H9 (cell line): ENCODE measurements around the gene DYNC2H1. TPM values are rescaled to one million over a fixed set of nuclear protein-coding genes. Genes with fewer than 3 reads are reported as not detected.
"Not testable (repeated sequence)": the region's sequence is repeated elsewhere in the genome, so short reads cannot be mapped to it uniquely, and the experiment has no call there.

Experiments
- DNase-seq: peaks from one replicate; pipeline ENCODE4 v3.0.0-alpha.2; 2017
- H2AFZ ChIP-seq: one replicate; pipeline ENCODE4 v1.6.1; 2013; ENCODE audit warnings: mild to moderate bottlenecking, low read length, control low read depth, moderate library complexity
- H2AK5ac ChIP-seq: 2 replicates; pipeline ENCODE4 v1.6.1; 2013; ENCODE audit warnings: low read length, control low read depth, mixed read lengths; ENCODE audit not compliant: insufficient read length
- H2BK120ac ChIP-seq: one replicate; pipeline ENCODE4 v1.6.1; 2013; ENCODE audit warnings: low read depth, mild to moderate bottlenecking, low read length, control low read depth, inconsistent platforms; ENCODE audit not compliant: poor library complexity, severe bottlenecking
- H2BK12ac ChIP-seq: 2 replicates; pipeline ENCODE4 v1.6.1; 2013; ENCODE audit warnings: low read length, control low read depth, mixed read lengths, low read depth; ENCODE audit not compliant: insufficient read length
- H2BK15ac ChIP-seq: 2 replicates; pipeline ENCODE4 v1.6.1; 2013; ENCODE audit warnings: low read depth, low read length, control low read depth
- H2BK20ac ChIP-seq: one replicate; pipeline ENCODE4 v1.6.1; 2013; ENCODE audit warnings: low read depth, mild to moderate bottlenecking, low read length, control low read depth, inconsistent platforms; ENCODE audit not compliant: poor library complexity, severe bottlenecking
- H2BK5ac ChIP-seq: 2 replicates; pipeline ENCODE4 v1.6.1; 2013; ENCODE audit warnings: low read length, control low read depth, mixed read lengths; ENCODE audit not compliant: insufficient read length
- H3K14ac ChIP-seq: 2 replicates; pipeline ENCODE4 v1.6.1; 2013; ENCODE audit warnings: low read length, control low read depth; ENCODE audit not compliant: insufficient read depth
- H3K18ac ChIP-seq: 2 replicates; pipeline ENCODE4 v1.6.1; 2013; ENCODE audit warnings: low read depth, mild to moderate bottlenecking, mixed read lengths, low read length, control low read depth; ENCODE audit not compliant: insufficient read length
- H3K23ac ChIP-seq: 2 replicates; pipeline ENCODE4 v1.6.1; 2013; ENCODE audit warnings: low read length, control low read depth, mixed read lengths, low read depth; ENCODE audit not compliant: insufficient read length
- H3K23me2 ChIP-seq: 2 replicates; pipeline ENCODE4 v1.6.1; 2013; ENCODE audit warnings: low read depth, mild to moderate bottlenecking, mixed read lengths, low read length, control low read depth; ENCODE audit not compliant: insufficient read length, poor library complexity, severe bottlenecking
- H3K27ac ChIP-seq: 2 replicates; pipeline ENCODE4 v1.5.1; 2013; ENCODE audit warnings: low read length, control low read depth, mixed read lengths, low read depth; ENCODE audit not compliant: insufficient read length
- H3K27me3 ChIP-seq: 2 replicates; pipeline ENCODE4 v1.6.1; 2013; ENCODE audit warnings: low read length, control low read depth, inconsistent platforms; ENCODE audit not compliant: insufficient read depth
- H3K4ac ChIP-seq: 2 replicates; pipeline ENCODE4 v1.6.1; 2013; ENCODE audit warnings: low read depth, mild to moderate bottlenecking, control low read depth, inconsistent platforms, low read length, moderate library complexity
- H3K4me1 ChIP-seq: 2 replicates; pipeline ENCODE4 v1.6.1; 2013; ENCODE audit warnings: low read length, control low read depth, inconsistent platforms; ENCODE audit not compliant: insufficient read depth
- H3K4me2 ChIP-seq: 2 replicates; pipeline ENCODE4 v1.6.1; 2013; ENCODE audit warnings: low read length, control low read depth, mixed read lengths; ENCODE audit not compliant: insufficient read length, insufficient read depth
- H3K56ac ChIP-seq: 2 replicates; pipeline ENCODE4 v1.6.1; 2013; ENCODE audit warnings: low read depth, mild to moderate bottlenecking, mixed read lengths, low read length, control low read depth; ENCODE audit not compliant: insufficient read length
- H3K79me1 ChIP-seq: 2 replicates; pipeline ENCODE4 v1.6.1; 2013; ENCODE audit warnings: low read depth, mild to moderate bottlenecking, moderate library complexity, low read length, control low read depth, inconsistent platforms; ENCODE audit not compliant: insufficient read depth, poor library complexity, severe bottlenecking
- H3K79me2 ChIP-seq: 2 replicates; pipeline ENCODE4 v1.6.1; 2013; ENCODE audit warnings: low read length, control low read depth, inconsistent platforms; ENCODE audit not compliant: insufficient read depth
- H3K9ac ChIP-seq: 2 replicates; pipeline ENCODE4 v1.6.1; 2013; ENCODE audit warnings: low read length, control low read depth, mixed read lengths; ENCODE audit not compliant: insufficient read length; ENCODE audit errors: extremely low read depth
- H3K9me3 ChIP-seq: one replicate; pipeline ENCODE4 v1.6.1; 2013; ENCODE audit warnings: low read depth, low read length, inconsistent platforms; ENCODE audit not compliant: control insufficient read depth
- H3T11ph ChIP-seq: one replicate; pipeline ENCODE4 v1.6.1; 2013; ENCODE audit warnings: mild to moderate bottlenecking, low read length, control low read depth, inconsistent platforms
- H4K20me1 ChIP-seq: one replicate; pipeline ENCODE4 v1.6.1; 2013; ENCODE audit not compliant: control insufficient read depth, insufficient read length, insufficient read depth
- H4K5ac ChIP-seq: 2 replicates; pipeline ENCODE4 v1.6.1; 2013; ENCODE audit warnings: low read depth, mild to moderate bottlenecking, mixed read lengths, low read length, control low read depth; ENCODE audit not compliant: insufficient read length
- H4K8ac ChIP-seq: replicated peaks from 2 replicates; pipeline ENCODE4 v1.6.1; 2013; ENCODE audit warnings: low read length, control low read depth, mixed read lengths, low read depth; ENCODE audit not compliant: insufficient read length
- H4K91ac ChIP-seq: 2 replicates; pipeline ENCODE4 v1.6.1; 2013; ENCODE audit warnings: low read depth, mild to moderate bottlenecking, moderate library complexity, mixed read lengths, low read length, control low read depth; ENCODE audit not compliant: insufficient read length
- H3K27ac Mint-ChIP-seq, 3 experiments: 2 replicates in 2 of 3; 3 replicates in 1 of 3; pipeline ENCODE4 v1.8.0; 2020 to 2021; ENCODE audit warnings: mixed read lengths in 3 of 3, mild to moderate bottlenecking in 1 of 3, moderate library complexity in 1 of 3
- H3K27me3 Mint-ChIP-seq: 2 replicates; pipeline ENCODE4 v1.8.0; 2021; ENCODE audit warnings: low read depth, mild to moderate bottlenecking, moderate library complexity, mixed read lengths
- H3K36me3 Mint-ChIP-seq, 3 experiments: 2 replicates in 2 of 3; 3 replicates in 1 of 3; pipeline ENCODE4 v1.8.0; 2020 to 2021; ENCODE audit warnings: low read depth in 3 of 3, mixed read lengths in 3 of 3; ENCODE audit not compliant: insufficient read depth in 1 of 3
- H3K4me1 Mint-ChIP-seq, 2 experiments: 2 replicates each; pipeline ENCODE4 v1.8.0; 2020; ENCODE audit warnings: mixed read lengths in 2 of 2
- H3K4me3 Mint-ChIP-seq, 2 experiments: 2 replicates in 1 of 2; 3 replicates in 1 of 2; pipeline ENCODE4 v1.8.0; 2020 to 2021; ENCODE audit warnings: mild to moderate bottlenecking in 2 of 2, mixed read lengths in 2 of 2, moderate library complexity in 1 of 2
- H3K9me3 Mint-ChIP-seq, 2 experiments: 2 replicates in 1 of 2; 3 replicates in 1 of 2; pipeline ENCODE4 v1.8.0; 2020; ENCODE audit warnings: mild to moderate bottlenecking in 2 of 2, mixed read lengths in 2 of 2, moderate library complexity in 1 of 2
- WGBS: extraction: QIAGEN DNeasy Blood & Tissue Kit; methylation state at CpG from one replicate; pipeline ENCODE4 v1.1.7; 2013; ENCODE audit warnings: missing lambda C conversion rate, low lambda C conversion rate, mixed read lengths; ENCODE audit not compliant: insufficient read length; ENCODE audit errors: extremely low coverage; 5-methylcytosine and 5-hydroxymethylcytosine counted together
- total RNA-seq: library from RNA; stranded (reverse); gene quantifications from 2 replicates; pipeline ENCODE4 v1.2.1, GENCODE V29; 2021
- TF ChIP-seq, protein P1 (sequence below): fragments of 200-600 bp; sonication (generic); conservative IDR thresholded peaks from 3 replicates; pipeline ENCODE4 v1.8.0; 2021; ENCODE audit warnings: antibody characterized with exemption, mild to moderate bottlenecking

DYNC2H1 gene
- total RNA-seq, 1 experiment from 2014 or later, result 13.2 TPM

DNA sequence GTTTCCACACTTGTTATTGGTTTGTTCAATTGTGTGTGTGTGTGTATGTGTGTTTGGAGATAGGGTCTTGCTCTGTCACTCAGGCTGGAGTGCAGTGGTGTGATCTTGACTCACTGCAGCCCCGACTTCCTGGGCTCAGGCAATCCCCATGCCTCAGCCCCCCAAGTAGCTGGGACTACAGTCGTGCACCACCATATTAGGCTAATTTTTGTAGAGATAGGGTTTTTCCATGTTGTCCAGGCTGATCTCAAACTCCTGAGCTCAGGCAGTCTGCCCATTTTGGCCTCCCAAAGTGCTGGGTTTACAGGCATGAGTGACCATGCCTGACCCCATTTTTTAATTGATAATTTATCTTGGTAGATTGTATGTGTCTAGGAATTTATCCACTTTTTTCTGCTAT is 263.7 kb downstream of the DYNC2H1 start:
- no peaks in the 10 kb centered on the region for H3K23me2 ChIP-seq
- no peak overlapping the region for H3K9ac ChIP-seq
- no peak overlapping the region for H4K8ac ChIP-seq
- H3K14ac ChIP-seq, result no peak overlapping the region
- Mint-ChIP-seq H3K27ac (no peak overlapping the region), H3K36me3 (peaks cover 20 to 32% (median 29%) of the 10 kb centered on the region in 3 experiments), H3K4me1 (no peaks in the 10 kb centered on the region), H3K27me3 (no peaks in the 10 kb centered on the region), H3K9me3 (peaks cover 24 to 26% of the 10 kb centered on the region in 2 experiments), H3K4me3 (no peak overlapping the region)
- H2BK120ac ChIP-seq, result no peak overlapping the region
- DNase-seq, result no peak
- no peak overlapping the region for H3K56ac ChIP-seq
- H3K18ac ChIP-seq, result no peak overlapping the region
- no peak overlapping the region for H2BK5ac ChIP-seq
- H3K4me2 ChIP-seq, result no peak overlapping the region
- H3K9me3 ChIP-seq, result no peaks in the 10 kb centered on the region
- WGBS, result no CpG with 5 or more reads among the region's 2 CpGs
- no peaks in the 10 kb centered on the region for H3K79me2 ChIP-seq
- no peaks in the 10 kb centered on the region for H4K20me1 ChIP-seq
- TF ChIP-seq, protein P1, sequence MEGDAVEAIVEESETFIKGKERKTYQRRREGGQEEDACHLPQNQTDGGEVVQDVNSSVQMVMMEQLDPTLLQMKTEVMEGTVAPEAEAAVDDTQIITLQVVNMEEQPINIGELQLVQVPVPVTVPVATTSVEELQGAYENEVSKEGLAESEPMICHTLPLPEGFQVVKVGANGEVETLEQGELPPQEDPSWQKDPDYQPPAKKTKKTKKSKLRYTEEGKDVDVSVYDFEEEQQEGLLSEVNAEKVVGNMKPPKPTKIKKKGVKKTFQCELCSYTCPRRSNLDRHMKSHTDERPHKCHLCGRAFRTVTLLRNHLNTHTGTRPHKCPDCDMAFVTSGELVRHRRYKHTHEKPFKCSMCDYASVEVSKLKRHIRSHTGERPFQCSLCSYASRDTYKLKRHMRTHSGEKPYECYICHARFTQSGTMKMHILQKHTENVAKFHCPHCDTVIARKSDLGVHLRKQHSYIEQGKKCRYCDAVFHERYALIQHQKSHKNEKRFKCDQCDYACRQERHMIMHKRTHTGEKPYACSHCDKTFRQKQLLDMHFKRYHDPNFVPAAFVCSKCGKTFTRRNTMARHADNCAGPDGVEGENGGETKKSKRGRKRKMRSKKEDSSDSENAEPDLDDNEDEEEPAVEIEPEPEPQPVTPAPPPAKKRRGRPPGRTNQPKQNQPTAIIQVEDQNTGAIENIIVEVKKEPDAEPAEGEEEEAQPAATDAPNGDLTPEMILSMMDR, result no peak
- H3K79me1 ChIP-seq, result no peaks in the 10 kb centered on the region
- no peak overlapping the region for H2BK12ac ChIP-seq
- no peak overlapping the region for H4K5ac ChIP-seq
- H3K4me1 ChIP-seq, result no peaks in the 10 kb centered on the region
- no peaks in the 10 kb centered on the region for H3K27me3 ChIP-seq
- no peak overlapping the region for H2BK15ac ChIP-seq
- no peak overlapping the region for H4K91ac ChIP-seq
- no peak overlapping the region for H2BK20ac ChIP-seq
- H3K4ac ChIP-seq, result no peak overlapping the region
- no peak overlapping the region for H3K27ac ChIP-seq
- no peak overlapping the region for H3K23ac ChIP-seq
- H3T11ph ChIP-seq, result no peak overlapping the region
- H2AK5ac ChIP-seq, result no peak overlapping the region
- H2AFZ ChIP-seq, result no peak overlapping the region

DNA sequence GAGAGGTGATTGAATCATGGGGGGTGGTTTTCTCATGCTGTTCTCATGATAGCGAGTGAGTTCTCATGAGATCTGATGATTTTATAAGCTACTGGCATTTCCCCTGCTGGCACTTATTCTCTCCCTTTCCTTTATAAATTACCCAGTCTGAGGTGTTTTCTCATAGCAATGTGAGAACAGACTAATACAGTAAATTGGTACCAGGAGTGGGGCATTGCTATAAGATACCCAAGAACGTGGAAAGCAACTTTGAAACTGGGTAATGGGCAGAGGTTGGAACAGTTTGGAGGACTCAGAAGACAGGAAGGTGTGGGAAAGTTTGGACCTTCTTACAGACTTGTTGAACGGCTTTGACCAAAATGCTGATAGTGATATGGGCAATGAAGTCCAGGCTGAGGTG is 265.0 kb downstream of the DYNC2H1 start:
- not testable (repeated sequence) for H2BK120ac ChIP-seq, H4K5ac ChIP-seq, H3T11ph ChIP-seq, DNase-seq, H3K18ac ChIP-seq, H3K9ac ChIP-seq, H2BK20ac ChIP-seq, H3K4me2 ChIP-seq, H3K4me1 Mint-ChIP-seq, H2AK5ac ChIP-seq, H2BK5ac ChIP-seq, H4K20me1 ChIP-seq, H3K27me3 Mint-ChIP-seq, H4K91ac ChIP-seq, H3K27me3 ChIP-seq, H3K56ac ChIP-seq, H2BK15ac ChIP-seq, H3K14ac ChIP-seq, H3K79me2 ChIP-seq, H3K79me1 ChIP-seq, H3K4ac ChIP-seq, H3K4me1 ChIP-seq, H3K23ac ChIP-seq, H4K8ac ChIP-seq, H3K27ac Mint-ChIP-seq, H3K9me3 ChIP-seq, H3K4me3 Mint-ChIP-seq, H3K23me2 ChIP-seq, H3K27ac ChIP-seq, H2BK12ac ChIP-seq, H2AFZ ChIP-seq
- WGBS, result no CpG with 5 or more reads among the region's 3 CpGs
- peaks cover 24 to 26% of the 10 kb centered on the region in 2 experiments for H3K9me3 Mint-ChIP-seq
- H3K36me3 Mint-ChIP-seq, result peaks cover 20 to 32% (median 29%) of the 10 kb centered on the region in 3 experiments
